Measurements from ENCODE around the gene CD300LF. TPM values are rescaled to one million over a fixed set of nuclear protein-coding genes. Genes with fewer than 3 reads are reported as not detected.

The CD300LF gene
- total RNA-seq, 1 experiment from 2014 or later = not detected

DNA sequence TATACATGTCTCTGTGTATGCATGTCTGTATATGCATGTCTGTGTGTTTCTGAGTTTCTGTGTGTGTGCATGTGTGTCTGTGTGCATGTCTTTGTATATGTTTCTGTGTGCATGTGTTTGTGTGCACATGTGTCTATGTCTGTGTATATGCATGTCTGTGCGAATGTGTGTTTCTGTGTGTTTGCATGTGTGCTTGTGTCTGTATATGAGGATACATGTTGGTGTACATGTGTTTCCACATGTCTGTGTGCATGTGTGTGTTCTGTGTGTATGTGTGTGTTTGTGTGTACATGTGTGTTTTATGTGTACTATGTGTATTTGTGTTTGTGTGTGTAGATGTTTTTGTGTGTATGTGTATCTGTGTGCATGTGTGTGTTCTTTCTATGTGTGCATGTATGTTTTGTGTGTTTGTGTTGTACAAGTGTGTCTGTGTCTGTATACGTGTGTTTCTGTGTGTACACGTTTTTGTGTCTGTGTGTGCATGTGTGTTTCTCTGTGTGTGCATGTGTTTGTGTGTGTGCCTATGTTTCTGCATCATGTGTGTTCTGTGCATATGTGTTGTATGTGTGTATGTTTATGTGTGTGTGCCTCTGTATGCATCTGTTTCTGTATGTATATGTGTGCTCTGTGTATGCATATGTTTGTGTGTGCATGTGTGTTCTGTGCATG lies 15.4 kb upstream of the CD300LF start:
- H3K4me2 ChIP-seq (ENCODE audit: low read length) = no peak overlapping the region
- RAD21 ChIA-PET (ENCODE audit: low non-redundant PET in 1 of 2, low total read pairs in 2 of 2, uncharacterized antibody in 2 of 2, unreplicated experiment in 2 of 2) = no interaction called here
- no peaks in the 10 kb centered on the region for H3K4me1 ChIP-seq (ENCODE audit: control insufficient read depth in 1 of 2, insufficient read depth in 2 of 2, low read length in 2 of 2)
- peaks cover 0 to 5% of the 10 kb centered on the region in 2 experiments; a peak in 1 of 4 replicates for H3K9me3 ChIP-seq (ENCODE audit: control insufficient read depth in 1 of 2, insufficient read depth in 1 of 2, low read depth in 1 of 2, low read length in 2 of 2)
- POLR2A ChIA-PET = no interaction called here
- no peaks in the 10 kb centered on the region for H3K79me2 ChIP-seq (ENCODE audit: insufficient read depth, low read length)
- H3K4me3 ChIP-seq (replicated peaks in 1 of 2; ENCODE audit: low read depth in 1 of 2, low read length in 2 of 2) = no peak overlapping the region
- no peaks in the 10 kb centered on the region for H4K20me1 ChIP-seq (ENCODE audit: insufficient read depth)
- ATAC-seq (no peak), DNase-seq (ENCODE audit: low read depth, low spot score) (no peak)
- H3K27ac ChIP-seq (ENCODE audit: low read depth, low read length) = no peak overlapping the region
- H3K9me2 ChIP-seq (ENCODE audit: insufficient read depth) = no peaks in the 10 kb centered on the region
- no peaks in the 10 kb centered on the region for H3K27me3 ChIP-seq (ENCODE audit: insufficient read depth, low read length)
- no peak overlapping the region for H2AFZ ChIP-seq (ENCODE audit: low read depth, low read length, poor library complexity, severe bottlenecking)
- H3K36me3 ChIP-seq (ENCODE audit: control insufficient read depth in 1 of 2, insufficient read depth in 2 of 2, low read length in 2 of 2) = no peaks in the 10 kb centered on the region
- H3K9ac ChIP-seq (ENCODE audit: low read length) = no peak overlapping the region
- intact Hi-C loops (cut with micrococcal nuclease) = no loop called here
- CTCF ChIA-PET = no interaction called here
- BruUV-seq (replicated peaks) = no TSS peak
- TF ChIP-seq CEBPB (IDR thresholded peaks at IDR 0.05; ENCODE audit: low read depth) (no peak), EZH2phosphoT487 (IDR thresholded peaks at IDR 0.05; ENCODE audit: borderline replicate concordance) (no peak), EZH2 (IDR thresholded peaks at IDR 0.05) (no peak), JUND (IDR thresholded peaks at IDR 0.05) (no peak), RAD21 (IDR thresholded peaks at IDR 0.05; ENCODE audit: low read depth) (no peak), SIN3A (IDR thresholded peaks at IDR 0.05; ENCODE audit: low read depth) (no peak), POLR2AphosphoS5 (IDR thresholded peaks at IDR 0.05; ENCODE audit: low read depth, low read length) (no peak), SP1 (IDR thresholded peaks at IDR 0.05; ENCODE audit: low read depth) (no peak), POLR2A (IDR thresholded peaks at IDR 0.05; ENCODE audit: borderline replicate concordance, extremely low read depth, insufficient read depth, insufficient read length) (no peak), ZFX (IDR thresholded peaks at IDR 0.05) (no peak), FOSL1 (IDR thresholded peaks at IDR 0.05; ENCODE audit: low read depth) (no peak), TCF7L2 (IDR thresholded peaks at IDR 0.05; ENCODE audit: borderline replicate concordance, extremely low read depth, insufficient read depth, insufficient read length) (no peak), ZNF274 (IDR thresholded peaks at IDR 0.05; ENCODE audit: low read depth, low read length) (no peak)
- TF ChIP-seq, protein P1, sequence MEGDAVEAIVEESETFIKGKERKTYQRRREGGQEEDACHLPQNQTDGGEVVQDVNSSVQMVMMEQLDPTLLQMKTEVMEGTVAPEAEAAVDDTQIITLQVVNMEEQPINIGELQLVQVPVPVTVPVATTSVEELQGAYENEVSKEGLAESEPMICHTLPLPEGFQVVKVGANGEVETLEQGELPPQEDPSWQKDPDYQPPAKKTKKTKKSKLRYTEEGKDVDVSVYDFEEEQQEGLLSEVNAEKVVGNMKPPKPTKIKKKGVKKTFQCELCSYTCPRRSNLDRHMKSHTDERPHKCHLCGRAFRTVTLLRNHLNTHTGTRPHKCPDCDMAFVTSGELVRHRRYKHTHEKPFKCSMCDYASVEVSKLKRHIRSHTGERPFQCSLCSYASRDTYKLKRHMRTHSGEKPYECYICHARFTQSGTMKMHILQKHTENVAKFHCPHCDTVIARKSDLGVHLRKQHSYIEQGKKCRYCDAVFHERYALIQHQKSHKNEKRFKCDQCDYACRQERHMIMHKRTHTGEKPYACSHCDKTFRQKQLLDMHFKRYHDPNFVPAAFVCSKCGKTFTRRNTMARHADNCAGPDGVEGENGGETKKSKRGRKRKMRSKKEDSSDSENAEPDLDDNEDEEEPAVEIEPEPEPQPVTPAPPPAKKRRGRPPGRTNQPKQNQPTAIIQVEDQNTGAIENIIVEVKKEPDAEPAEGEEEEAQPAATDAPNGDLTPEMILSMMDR (IDR thresholded peaks at IDR 0.05 in 2 of 3, conservative IDR thresholded peaks at IDR 0.05 in 1 of 3; ENCODE audit: borderline replicate concordance in 1 of 3, insufficient read depth in 1 of 3, low read depth in 2 of 3, low read length in 2 of 3) = no peak
- TF ChIP-seq, protein P2, sequence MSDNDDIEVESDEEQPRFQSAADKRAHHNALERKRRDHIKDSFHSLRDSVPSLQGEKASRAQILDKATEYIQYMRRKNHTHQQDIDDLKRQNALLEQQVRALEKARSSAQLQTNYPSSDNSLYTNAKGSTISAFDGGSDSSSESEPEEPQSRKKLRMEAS (IDR thresholded peaks at IDR 0.05) = no peak
- TF ChIP-seq, protein P3, sequence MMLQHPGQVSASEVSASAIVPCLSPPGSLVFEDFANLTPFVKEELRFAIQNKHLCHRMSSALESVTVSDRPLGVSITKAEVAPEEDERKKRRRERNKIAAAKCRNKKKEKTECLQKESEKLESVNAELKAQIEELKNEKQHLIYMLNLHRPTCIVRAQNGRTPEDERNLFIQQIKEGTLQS (IDR thresholded peaks at IDR 0.05) = no peak
